Activated CD8-positive, alpha-beta memory T cell treated with anti-CD3 and anti-CD28 coated beads, Interleukin-2, amount 10 ng/mL, durations not matched to agents 7 days and 5 days (primary cell): ENCODE measurements around the gene WDR27. TPM values are rescaled to one million over a fixed set of nuclear protein-coding genes. Genes with fewer than 3 reads are reported as not detected.
A peak's percentile ranks its signal among the peaks of the same experiment; 100 is the strongest.

Experiments used
- ATAC-seq: fragments of 150-1000 bp; cut with Tn5 transposase; one replicate; pipeline ENCODE4 v1.10.0; 2021; ENCODE audit warnings: moderate library complexity
- CTCF ChIA-PET: fragments of 350-600 bp; sonication (Branson Sonifier 250); formaldehyde crosslinking; loops from one replicate; lab custom pipeline; 2021; ENCODE audit warnings: antibody characterized with exemption; lab: Charles Lee
- DNase-seq: peaks from one replicate; pipeline ENCODE4 v3.0.0-alpha.2; 2020
- H3K27ac Mint-ChIP-seq: one replicate; pipeline ENCODE4 v1.8.0; 2021; ENCODE audit warnings: mild to moderate bottlenecking, mixed read lengths
- H3K27me3 Mint-ChIP-seq: one replicate; pipeline ENCODE4 v1.8.0; 2021; ENCODE audit warnings: mixed read lengths
- H3K36me3 Mint-ChIP-seq: one replicate; pipeline ENCODE4 v1.8.0; 2021; ENCODE audit warnings: mild to moderate bottlenecking, mixed read lengths
- H3K4me1 Mint-ChIP-seq: one replicate; pipeline ENCODE4 v1.8.0; 2021; ENCODE audit warnings: mixed read lengths
- H3K4me3 Mint-ChIP-seq: one replicate; pipeline ENCODE4 v1.8.0; 2021; ENCODE audit warnings: mild to moderate bottlenecking, moderate library complexity, mixed read lengths
- H3K9me3 Mint-ChIP-seq: one replicate; pipeline ENCODE4 v1.8.0; 2022; ENCODE audit warnings: low read depth, mixed read lengths
- total RNA-seq, 2 experiments: library from RNA; stranded (reverse); gene quantifications; one replicate each; pipeline ENCODE4 v1.2.3, GENCODE V29; 2021

Gene WDR27
- 10 to 100 TPM; 31.2 to 36.2 TPM for total RNA-seq

- Mint-ChIP-seq H3K9me3 (no peaks in the 10 kb centered on the region), H3K27ac (peak within 1 kb of the TSS; percentile 94), H3K27me3 (no peaks in the 10 kb centered on the region), H3K4me1 (peaks cover 49% of the 10 kb centered on the region), H3K36me3 (peaks cover 21% of the 10 kb centered on the region), H3K4me3 (peak within 1 kb of the TSS; percentile 92)
- CTCF ChIA-PET, result interaction anchor here (0.6 to 6.0 kb wide), 5 partner anchors 9 to 197 kb away, joined by 3 to 37 read pairs (median 5); no protein-coding TSS in a partner anchor
- ATAC-seq, result peak; percentile 94
- peak; percentile 97 for DNase-seq
These were observed at the start of gene WDR27, which contains the start of gene C6orf120 for GRCh38 chr6:169701954-169702839. WDR27 (minus strand) TSS chr6:169702029; CDS start chr6:169689005, 13,024 bp downstream. C6orf120 (plus strand) TSS chr6:169702126; CDS start chr6:169702460, 334 bp downstream.

GRCh38 chr6:169746556-169746955 lies 44.7 kb upstream of the WDR27 start:
- CTCF ChIA-PET, result no interaction called here
- Mint-ChIP-seq H3K27me3 (peaks cover 10% of the 10 kb centered on the region), H3K9me3 (peaks cover 3% of the 10 kb centered on the region), H3K27ac (no peak overlapping the region), H3K4me1 (peaks cover 11% of the 10 kb centered on the region), H3K36me3 (peaks cover 21% of the 10 kb centered on the region), H3K4me3 (no peak overlapping the region)
- no peak for DNase-seq
- ATAC-seq, result no peak

- Mint-ChIP-seq H3K27ac (no peak overlapping the region), H3K4me3 (no peak overlapping the region), H3K36me3 (peaks cover 21% of the 10 kb centered on the region), H3K4me1 (peaks cover 10% of the 10 kb centered on the region), H3K27me3 (peaks cover 10% of the 10 kb centered on the region), H3K9me3 (peaks cover 3% of the 10 kb centered on the region)
- CTCF ChIA-PET, result no interaction called here
- no peak for DNase-seq
- ATAC-seq, result no peak
These were observed 43.6 kb upstream of the WDR27 start for GRCh38 chr6:169745405-169745804.

- CTCF ChIA-PET, result interaction anchor here (1.4 kb wide), 1 partner anchor 8 kb away, joined by 3 read pairs; no protein-coding TSS in a partner anchor
- H3K27ac Mint-ChIP-seq, result no peak overlapping the region
These were observed 39.5 kb upstream of the WDR27 start for GRCh38 chr6:169741344-169741743.

GRCh38 chr6:169738976-169739529 lies 37.2 kb upstream of the WDR27 start:
- H3K9me3 Mint-ChIP-seq, result no peaks in the 10 kb centered on the region
- H3K27me3 Mint-ChIP-seq, result peaks cover 33% of the 10 kb centered on the region
- H3K27ac Mint-ChIP-seq, result no peak overlapping the region
- CTCF ChIA-PET, result no interaction called here
- H3K4me1 Mint-ChIP-seq, result no peaks in the 10 kb centered on the region
- ATAC-seq (no peak), DNase-seq (no peak)
- no peak overlapping the region for H3K4me3 Mint-ChIP-seq
- H3K36me3 Mint-ChIP-seq, result no peaks in the 10 kb centered on the region

More at GRCh38 chr6:169741344-169741743, 39.5 kb upstream of the WDR27 start:
- H3K4me3 Mint-ChIP-seq, result no peak overlapping the region
- ATAC-seq (no peak), DNase-seq (no peak)
- H3K36me3 Mint-ChIP-seq, result peaks cover 5% of the 10 kb centered on the region
- peaks cover 21% of the 10 kb centered on the region for H3K27me3 Mint-ChIP-seq
- no peaks in the 10 kb centered on the region for H3K4me1 Mint-ChIP-seq
- peaks cover under 1% of the 10 kb centered on the region for H3K9me3 Mint-ChIP-seq

GRCh38 chr6:169738204-169738975 lies 36.6 kb upstream of the WDR27 start:
- DNase-seq (no peak), ATAC-seq (no peak)
- CTCF ChIA-PET, result no interaction called here
- Mint-ChIP-seq H3K4me3 (no peak overlapping the region), H3K27me3 (peaks cover 37% of the 10 kb centered on the region), H3K4me1 (no peaks in the 10 kb centered on the region), H3K27ac (no peak overlapping the region), H3K9me3 (no peaks in the 10 kb centered on the region), H3K36me3 (no peaks in the 10 kb centered on the region)

GRCh38 chr6:169729961-169730360 lies 28.1 kb upstream of the WDR27 start:
- H3K27me3 Mint-ChIP-seq, result peaks cover 22% of the 10 kb centered on the region
- DNase-seq, result no peak
- peaks cover 11% of the 10 kb centered on the region for H3K4me1 Mint-ChIP-seq
- ATAC-seq, result no peak
- CTCF ChIA-PET, result no interaction called here
- no peak overlapping the region for H3K27ac Mint-ChIP-seq
- no peaks in the 10 kb centered on the region for H3K36me3 Mint-ChIP-seq
- no peak overlapping the region for H3K4me3 Mint-ChIP-seq
- no peaks in the 10 kb centered on the region for H3K9me3 Mint-ChIP-seq

- Mint-ChIP-seq H3K4me3 (no peak overlapping the region), H3K4me1 (peaks cover 15% of the 10 kb centered on the region), H3K27me3 (peaks cover 2% of the 10 kb centered on the region), H3K9me3 (no peaks in the 10 kb centered on the region), H3K36me3 (peaks cover 1% of the 10 kb centered on the region), H3K27ac (no peak overlapping the region)
- CTCF ChIA-PET, result no interaction called here
- DNase-seq, result no peak
- no peak for ATAC-seq
These were observed 25.1 kb upstream of the WDR27 start for GRCh38 chr6:169726963-169727362.

- H3K27ac Mint-ChIP-seq, result no peak overlapping the region
- peaks cover 19% of the 10 kb centered on the region for H3K4me1 Mint-ChIP-seq
- H3K36me3 Mint-ChIP-seq, result peaks cover 1% of the 10 kb centered on the region
- H3K9me3 Mint-ChIP-seq, result no peaks in the 10 kb centered on the region
- H3K27me3 Mint-ChIP-seq, result peaks cover 2% of the 10 kb centered on the region
- no peak for ATAC-seq
- CTCF ChIA-PET, result no interaction called here
- DNase-seq, result no peak
- peak overlapping the region; percentile 68 for H3K4me3 Mint-ChIP-seq
These were observed 24.2 kb upstream of the WDR27 start for GRCh38 chr6:169726049-169726400.

- Mint-ChIP-seq H3K4me3 (peak overlapping the region; percentile 68), H3K9me3 (no peaks in the 10 kb centered on the region), H3K27me3 (no peaks in the 10 kb centered on the region), H3K36me3 (peaks cover 3% of the 10 kb centered on the region), H3K4me1 (peaks cover 23% of the 10 kb centered on the region), H3K27ac (peak overlapping the region; percentile 57)
- no peak for ATAC-seq
- CTCF ChIA-PET, result interaction anchor here (1.3 kb wide), 1 partner anchor 10 kb away, joined by 5 read pairs; no protein-coding TSS in a partner anchor
- no peak for DNase-seq
These were observed 23.6 kb upstream of the WDR27 start for GRCh38 chr6:169725125-169726048.

GRCh38 chr6:169724494-169725124 lies 22.8 kb upstream of the WDR27 start, which contains the start of gene PHF10:
PHF10 (minus strand) TSS chr6:169724500; CDS start chr6:169723931, 569 bp downstream.
- CTCF ChIA-PET, result interaction anchor here (1.0 to 1.3 kb wide), 2 partner anchors 9 to 26 kb away, joined by 4 to 5 read pairs; no protein-coding TSS in a partner anchor
- peak; percentile 64 for DNase-seq

More at GRCh38 chr6:169724494-169725124, 22.8 kb upstream of the WDR27 start, which contains the start of gene PHF10:
- peaks cover 29% of the 10 kb centered on the region for H3K4me1 Mint-ChIP-seq
- H3K4me3 Mint-ChIP-seq, result peak within 1 kb of the TSS; percentile 86
- no peaks in the 10 kb centered on the region for H3K9me3 Mint-ChIP-seq
- H3K27me3 Mint-ChIP-seq, result no peaks in the 10 kb centered on the region
- peak; percentile 59 for ATAC-seq
- peaks cover 8% of the 10 kb centered on the region for H3K36me3 Mint-ChIP-seq
- H3K27ac Mint-ChIP-seq, result peak within 1 kb of the TSS; percentile 94
